ENCODE measurements around the gene DPEP1.
"Not testable (repeated sequence)": the region's sequence is repeated elsewhere in the genome, so short reads cannot be mapped to it uniquely, and the experiment has no call there.

The DPEP1 gene
- total RNA-seq, result 0 reads per million in 4 donors

DNA sequence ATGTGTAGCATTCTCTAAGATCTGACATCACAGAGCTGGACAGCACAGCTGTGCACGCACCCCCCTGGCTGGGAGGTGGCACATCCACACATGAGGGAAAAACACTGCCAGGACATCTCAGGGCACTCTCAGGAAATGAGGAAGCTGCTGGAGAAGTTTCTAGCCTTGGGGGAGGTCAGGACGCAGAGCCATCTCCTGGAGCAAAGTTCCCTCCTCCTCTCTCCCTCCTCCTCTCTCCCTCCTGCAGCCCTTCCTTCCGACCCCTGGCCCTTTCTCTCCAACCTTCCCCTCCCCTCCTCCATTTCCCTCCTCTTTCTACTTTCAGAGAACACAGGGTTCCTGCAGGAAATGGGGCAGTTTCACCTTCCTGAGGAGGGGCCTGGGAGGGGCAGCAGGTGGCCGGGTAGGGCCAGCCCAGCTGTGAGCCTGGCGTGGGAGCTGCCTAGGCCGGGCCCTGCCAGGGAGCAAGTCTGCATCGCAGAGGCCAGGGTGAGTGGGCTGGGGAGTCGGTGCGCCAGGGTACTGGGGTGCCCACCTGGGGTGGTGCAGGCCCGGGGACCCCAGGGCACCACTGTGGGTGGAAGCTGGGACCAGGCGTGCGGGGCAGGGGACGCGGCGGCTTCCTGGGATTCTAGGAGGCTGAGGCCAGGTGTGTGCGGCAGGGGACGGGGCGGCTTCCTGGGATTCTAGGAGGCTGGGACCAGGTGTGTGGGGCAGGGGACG, at the start of gene DPEP1:
TSS of gene DPEP1 (plus strand) at position 412 of the 723 bp plus-strand sequence. CDS start 16,769 bp downstream, outside the sequence.
- DNase-seq, result no peak

DNA sequence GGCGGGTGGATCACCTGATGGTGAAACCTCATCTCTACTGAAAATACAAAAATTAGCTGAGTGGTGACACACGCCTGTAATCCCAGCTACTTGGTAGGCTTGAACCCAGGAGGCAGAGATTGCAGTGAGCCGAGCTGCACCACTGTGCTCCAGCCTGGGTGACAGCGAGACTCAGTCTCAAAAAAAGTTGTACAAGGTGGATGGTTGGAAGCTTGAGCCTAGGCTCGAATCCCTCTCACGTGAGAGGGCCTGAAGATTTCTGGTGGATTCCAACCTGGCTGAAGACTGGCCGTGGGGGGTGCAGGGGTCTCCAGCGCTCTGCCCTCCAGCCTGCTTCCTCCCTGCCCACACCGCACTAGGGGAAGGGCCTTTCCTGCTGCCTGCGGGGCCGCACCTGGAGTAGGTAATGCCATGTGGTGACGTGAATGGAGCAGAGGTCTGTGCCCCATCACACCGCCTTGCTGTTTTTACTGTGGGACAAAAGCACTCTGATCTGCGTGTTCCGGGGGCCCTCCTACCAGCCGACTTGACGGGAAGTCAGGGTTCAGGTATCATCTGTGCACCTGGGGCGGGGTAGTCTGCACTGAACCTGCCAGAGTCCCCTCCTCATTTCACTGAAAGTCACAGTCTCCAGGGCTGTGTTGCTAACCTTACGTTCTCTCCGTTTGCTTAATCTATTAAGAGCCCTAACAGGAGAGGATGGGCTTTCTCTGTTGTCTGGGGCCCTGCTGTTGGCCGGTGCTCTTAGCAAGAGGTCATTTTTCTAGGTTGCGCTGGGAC, 48.8 kb upstream of the DPEP1 start:
- no peak for DNase-seq

- DNase-seq, result no peak
Measured at GRCh38 chr16:89565256-89565505, 48.3 kb upstream of the DPEP1 start.

- peak in 2 of 5 donors; percentile 31 to 48 for DNase-seq
Measured at GRCh38 chr16:89565506-89566372, 47.7 kb upstream of the DPEP1 start.

GRCh38 chr16:89567656-89568594, 45.5 kb upstream of the DPEP1 start:
- no peak for DNase-seq

- DNase-seq, result no peak
Measured at GRCh38 chr16:89569506-89570341, 43.7 kb upstream of the DPEP1 start.

GRCh38 chr16:89570342-89570923, 43.0 kb upstream of the DPEP1 start:
- DNase-seq, result no peak

- DNase-seq, result not testable (repeated sequence)
Measured at GRCh38 chr16:89570983-89571598, 42.4 kb upstream of the DPEP1 start.

GRCh38 chr16:89571636-89572035, 41.8 kb upstream of the DPEP1 start:
- DNase-seq, result no peak

- no peak for DNase-seq
Measured at GRCh38 chr16:89572073-89572484, 41.4 kb upstream of the DPEP1 start.

GRCh38 chr16:89572485-89573205, 40.8 kb upstream of the DPEP1 start:
- no peak for DNase-seq

GRCh38 chr16:89573826-89574680, 39.4 kb upstream of the DPEP1 start:
- no peak for DNase-seq

- DNase-seq, result peak in 3 of 5 donors; percentile 38 to 52 (median 50)
Measured at GRCh38 chr16:89574681-89575246, 38.7 kb upstream of the DPEP1 start.

DNA sequence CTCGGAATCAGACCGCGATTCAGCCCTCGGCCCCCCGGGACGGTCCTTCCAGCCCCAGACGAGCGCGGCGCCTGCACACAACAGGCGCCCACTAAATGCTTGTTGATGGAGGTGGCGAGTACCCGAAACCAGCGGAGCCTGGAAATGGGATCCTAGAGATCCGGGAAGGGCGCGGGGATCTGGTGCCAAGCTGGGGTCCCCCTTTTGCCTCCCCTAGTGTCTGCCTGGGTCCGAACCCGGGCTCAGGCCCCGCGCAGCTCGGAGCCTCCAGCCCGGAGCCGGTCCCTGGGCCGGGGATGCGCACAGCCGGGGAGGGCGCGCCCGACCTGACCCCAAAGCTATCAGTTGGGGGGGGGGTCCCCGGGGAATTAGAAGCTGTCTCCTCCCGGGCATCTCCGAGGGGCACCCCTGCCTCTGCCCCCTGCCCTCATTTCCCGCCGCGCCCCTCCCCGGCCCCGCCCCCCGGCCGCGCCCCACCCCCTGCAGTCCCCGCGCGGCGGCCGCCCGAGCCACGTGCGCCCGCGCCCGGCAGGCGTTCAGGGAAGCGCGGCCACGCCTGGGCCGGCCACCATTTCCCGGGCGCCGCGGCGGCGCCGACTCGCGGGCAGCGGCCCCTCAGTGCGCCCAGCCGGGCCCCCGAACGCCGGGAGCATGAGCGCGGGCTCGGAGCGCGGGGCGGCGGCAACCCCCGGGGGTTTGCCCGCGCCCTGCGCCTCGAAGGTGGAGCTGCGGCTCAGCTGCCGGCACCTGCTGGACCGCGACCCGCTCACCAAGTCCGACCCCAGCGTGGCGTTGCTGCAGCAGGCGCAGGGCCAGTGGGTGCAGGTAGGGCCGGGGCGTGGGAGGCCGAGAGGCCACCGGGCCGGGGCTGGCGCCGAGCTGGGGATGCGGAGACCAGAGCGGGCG, 37.9 kb upstream of the DPEP1 start, which contains the start of gene CPNE7:
TSS of gene CPNE7 (plus strand) at position 512 of the 906 bp plus-strand sequence. CDS start at position 652, 140 bp downstream.
- DNase-seq, result no peak

DNA sequence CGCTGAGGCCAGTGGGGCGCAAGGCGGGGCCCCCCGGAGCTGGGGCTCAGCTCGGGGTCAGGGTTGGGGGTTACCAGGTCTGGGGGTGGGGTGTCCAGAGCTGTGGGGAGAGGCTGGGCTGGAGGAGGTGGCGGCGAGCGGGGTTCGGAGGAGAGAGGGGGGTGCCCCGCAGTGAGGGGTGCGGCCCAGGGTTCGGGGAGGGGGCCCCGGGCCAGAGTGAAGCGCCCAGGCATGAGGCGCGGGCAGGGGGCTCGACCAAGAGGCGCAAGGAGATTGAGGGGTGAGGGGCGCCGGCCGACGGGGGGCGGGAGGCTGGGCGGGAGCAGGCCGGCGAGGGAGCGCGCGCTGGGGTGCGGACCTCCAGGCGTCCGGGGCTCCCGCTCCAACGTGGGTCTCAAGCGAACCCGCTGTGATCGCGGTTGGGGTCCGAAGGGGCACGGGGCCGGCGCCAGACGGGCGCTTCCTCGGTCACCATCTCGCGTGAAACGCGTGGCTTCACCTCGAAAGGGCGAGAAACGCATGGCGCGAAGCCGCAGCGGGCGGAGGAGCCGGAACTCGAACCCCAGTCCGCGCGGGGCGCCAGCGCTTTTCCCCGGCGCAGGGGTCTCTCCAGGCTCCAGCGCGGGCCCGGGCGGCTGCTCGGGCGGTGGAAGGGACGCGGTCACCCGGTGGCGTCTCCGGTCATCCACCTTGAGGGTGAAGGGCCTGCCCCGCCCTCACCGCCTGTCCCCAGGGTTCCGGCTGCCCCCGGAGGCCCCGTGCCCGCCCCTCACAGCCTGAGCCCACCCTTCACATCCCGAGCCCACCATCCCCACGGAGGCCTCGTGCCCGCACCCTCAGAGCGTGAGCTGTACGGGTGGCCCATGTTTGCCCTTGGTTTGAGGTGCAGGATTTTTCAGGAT, 37.0 kb upstream of the DPEP1 start:
- DNase-seq, result no peak

Data from T-helper 1 cell (primary cell).